PC-9 (cell line): Measurements from ENCODE around the gene CLDN25. TPM values are rescaled to one million over a fixed set of nuclear protein-coding genes. Genes with fewer than 3 reads are reported as not detected.
A peak's percentile ranks its signal among the peaks of the same experiment; 100 is the strongest.

Experiments used
- BruUV-seq: library from RNA; stranded (reverse); fragments of 400-500 nt; replicated peaks from 2 replicates; lab custom pipeline; 2021; lab: Mats Ljungman, UMichigan
- CTCF ChIA-PET: fragments of 300-600 bp; sonication (Branson Sonifier 250); formaldehyde crosslinking; loops from one replicate; lab custom pipeline; 2022; ENCODE audit warnings: antibody characterized with exemption; lab: Charles Lee
- POLR2A ChIA-PET: fragments of 300-600 bp; sonication (Branson Sonifier 250); formaldehyde crosslinking; loops from one replicate; lab custom pipeline; 2022; ENCODE audit warnings: antibody characterized with exemption; ENCODE audit not compliant: unreplicated experiment; lab: Charles Lee
- DNase-seq, 2 experiments: peaks; one replicate each; pipeline versions ENCODE4 v3.0.0 to v3.0.0-alpha.2; 2015 to 2022; ENCODE audit warnings: mixed read lengths in 1 of 2
- H2AFZ ChIP-seq: fragments of 200-600 bp; sonication (generic); 2 replicates; pipeline ENCODE4 v1.8.1; 2017; ENCODE audit warnings: antibody characterized with exemption
- H3F3A ChIP-seq: fragments of 200-600 bp; sonication (generic); 2 replicates; pipeline ENCODE4 v1.8.1; 2017; ENCODE audit warnings: antibody characterized with exemption, mild to moderate bottlenecking, low read depth; ENCODE audit not compliant: insufficient read depth
- H3K27ac ChIP-seq: fragments of 200-600 bp; sonication (generic); 2 replicates; pipeline ENCODE4 v1.6.1; 2016; ENCODE audit warnings: mixed run types
- H3K27me3 ChIP-seq: fragments of 200-600 bp; sonication (generic); 2 replicates; pipeline ENCODE4 v1.6.1; 2016; ENCODE audit warnings: low read depth, mixed run types; ENCODE audit not compliant: insufficient read depth
- H3K36me3 ChIP-seq: fragments of 200-600 bp; sonication (generic); 2 replicates; pipeline ENCODE4 v1.6.1; 2016; ENCODE audit warnings: low read depth, mixed run types
- H3K4me1 ChIP-seq: fragments of 200-600 bp; sonication (generic); replicated peaks from 2 replicates; pipeline ENCODE4 v1.6.1; 2016; ENCODE audit warnings: mixed run types; ENCODE audit not compliant: insufficient read depth
- H3K4me2 ChIP-seq: fragments of 200-600 bp; sonication (generic); 2 replicates; pipeline ENCODE4 v1.6.1; 2017; ENCODE audit warnings: mixed run types
- H3K4me3 ChIP-seq: fragments of 200-600 bp; sonication (generic); 2 replicates; pipeline ENCODE4 v1.6.1; 2016; ENCODE audit warnings: mixed run types
- H3K79me2 ChIP-seq: fragments of 200-600 bp; sonication (generic); 2 replicates; pipeline ENCODE4 v1.6.1; 2017; ENCODE audit warnings: low read depth, mixed run types
- H3K9me2 ChIP-seq: fragments of 200-600 bp; sonication (generic); 2 replicates; pipeline ENCODE4 v1.8.1; 2017; ENCODE audit warnings: mild to moderate bottlenecking; ENCODE audit not compliant: insufficient read depth
- H3K9me3 ChIP-seq: fragments of 200-600 bp; sonication (generic); 2 replicates; pipeline ENCODE4 v1.8.1; 2016; ENCODE audit warnings: low read depth; ENCODE audit not compliant: insufficient read depth
- H4K20me1 ChIP-seq: fragments of 200-600 bp; sonication (generic); 2 replicates; pipeline ENCODE4 v1.8.1; 2017; ENCODE audit not compliant: insufficient read depth
- CTCF ChIP-seq: fragments of 200-600 bp; sonication (generic); conservative IDR thresholded peaks from 2 replicates; pipeline ENCODE4 v1.6.1; 2017; ENCODE audit warnings: mixed run types, antibody characterized with exemption, mild to moderate bottlenecking, moderate library complexity
- EZH2 ChIP-seq: fragments of 200-600 bp; sonication (generic); IDR thresholded peaks from 2 replicates; pipeline ENCODE4 v1.8.0; 2017; ENCODE audit warnings: antibody characterized with exemption, low read depth
- intact Hi-C: fragments of 100-400 bp; cut with micrococcal nuclease; formaldehyde crosslinking; loops from one replicate; pipeline ENCODE4 v1.10.0; 2022; ENCODE audit not compliant: unreplicated experiment
- total RNA-seq: library from RNA; stranded (reverse); gene quantifications from 2 replicates; pipeline ENCODE4 v1.2.3, GENCODE V29; 2021

CLDN25 gene
- total RNA-seq, 1 experiment from 2014 or later, result not detected

- Histone ChIP-seq H3K4me3 (no peak overlapping the region), H4K20me1 (peaks cover 17% of the 10 kb centered on the region), H3K4me1 (no peaks in the 10 kb centered on the region), H3K27ac (no peak overlapping the region), H3K27me3 (no peaks in the 10 kb centered on the region), H2AFZ (no peak overlapping the region), H3K9me2 (no peaks in the 10 kb centered on the region), H3K36me3 (peaks cover 42% of the 10 kb centered on the region), H3K9me3 (no peaks in the 10 kb centered on the region), H3K4me2 (no peak overlapping the region), H3F3A (no peaks in the 10 kb centered on the region), H3K79me2 (peaks cover 21% of the 10 kb centered on the region; the same call in 1 of the 2 replicates)
- intact Hi-C loops, result no loop called here
- no peak for TF ChIP-seq CTCF
- no peak for TF ChIP-seq EZH2
- BruUV-seq, result no TSS peak
- DNase-seq, result no peak
- ChIA-PET CTCF (no interaction called here), POLR2A (interaction anchor here (0.5 kb wide), 1 partner anchor 1628 kb away, joined by 18 read pairs; no protein-coding TSS in a partner anchor)
Observed at GRCh38 chr11:113764527-113765219, 14.9 kb upstream of the CLDN25 start.

GRCh38 chr11:113771964-113772363 is 7.6 kb upstream of the CLDN25 start:
- intact Hi-C loops, result loop anchor here (10.0 kb wide), 1 partner anchor 457 kb away; the partner anchor contains the start of gene TTC12

DNA sequence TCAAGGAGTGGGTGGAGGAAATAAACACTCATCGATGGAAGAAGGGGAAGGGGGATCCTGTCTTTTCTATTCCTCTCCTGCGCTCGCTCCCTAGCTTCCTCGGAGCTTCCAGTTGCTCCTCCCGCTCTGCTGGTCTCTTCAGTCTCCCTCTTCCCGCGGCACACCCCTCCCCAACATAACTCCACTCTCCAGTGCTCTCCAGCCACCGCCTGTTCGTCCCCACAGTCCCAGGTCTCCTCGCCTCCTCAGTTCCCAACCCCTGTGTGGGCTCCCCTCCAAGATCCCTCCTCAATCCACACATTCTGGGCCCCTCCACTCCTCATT is 6.5 kb upstream of the CLDN25 start:
- H3K9me2 ChIP-seq, result no peaks in the 10 kb centered on the region
- POLR2A ChIA-PET, result interaction anchor here (0.6 to 0.7 kb wide), 2 partner anchors 15 to 670 kb away, joined by 3 to 10 read pairs; no protein-coding TSS in a partner anchor
- peak overlapping the region; percentile 75 for H3K4me2 ChIP-seq
- CTCF ChIA-PET, result interaction anchor here (0.6 to 0.7 kb wide), 2 partner anchors 20 to 50 kb away, joined by 3 to 4 read pairs; no protein-coding TSS in a partner anchor
- no TSS peak for BruUV-seq
- no peak for DNase-seq
- peaks cover 4% of the 10 kb centered on the region; the same call in 1 of the 2 replicates for H3K27me3 ChIP-seq
- H3K79me2 ChIP-seq, result peaks cover 28% of the 10 kb centered on the region
- intact Hi-C loops, result loop anchor here (10.0 kb wide), 1 partner anchor 458 kb away; the partner anchor contains the start of gene TTC12
- H3K27ac ChIP-seq, result peak overlapping the region; percentile 47; the same call in 1 of the 2 replicates
- H3K4me3 ChIP-seq, result peak overlapping the region; percentile 79
- H3K4me1 ChIP-seq, result peaks cover 11% of the 10 kb centered on the region; the same call in 1 of the 2 replicates
- H4K20me1 ChIP-seq, result no peaks in the 10 kb centered on the region
- H3K36me3 ChIP-seq, result peaks cover 7% of the 10 kb centered on the region; the same call in 1 of the 2 replicates
- TF ChIP-seq EZH2 (no peak), CTCF (no peak)
- peak overlapping the region; percentile 97 for H2AFZ ChIP-seq
- H3F3A ChIP-seq, result peaks cover under 1% of the 10 kb centered on the region; the same call in 1 of the 2 replicates
- H3K9me3 ChIP-seq, result no peaks in the 10 kb centered on the region

More at GRCh38 chr11:113771964-113772363, 7.6 kb upstream of the CLDN25 start:
- Histone ChIP-seq H3K27me3 (peaks cover 4% of the 10 kb centered on the region; the same call in 1 of the 2 replicates), H3K27ac (no peak overlapping the region), H3F3A (no peaks in the 10 kb centered on the region), H3K36me3 (peaks cover 13% of the 10 kb centered on the region; the same call in 1 of the 2 replicates), H3K79me2 (peaks cover 34% of the 10 kb centered on the region), H3K4me2 (peak overlapping the region; percentile 75), H2AFZ (no peak overlapping the region), H4K20me1 (no peaks in the 10 kb centered on the region), H3K9me3 (no peaks in the 10 kb centered on the region), H3K9me2 (no peaks in the 10 kb centered on the region), H3K4me1 (peaks cover 11% of the 10 kb centered on the region; the same call in 1 of the 2 replicates), H3K4me3 (peak overlapping the region; percentile 79; the same call in 1 of the 2 replicates)
- BruUV-seq, result no TSS peak
- ChIA-PET CTCF (no interaction called here), POLR2A (no interaction called here)
- no peak for DNase-seq
- no peak for TF ChIP-seq EZH2
- TF ChIP-seq CTCF, result no peak
